AG04449 (cell line): ENCODE data around the gene DOCK4.

Source experiments
- CTCF ChIA-PET: fragments of 350-600 bp; formaldehyde crosslinking; extraction: SDS; loops from one replicate; lab custom pipeline; 2021; ENCODE audit warnings: antibody characterized with exemption; lab: Yijun Ruan, JAX
- POLR2A ChIA-PET: fragments of 400-600, 350-600 bp; formaldehyde crosslinking; extraction: SDS; loops from one replicate; lab custom pipeline; 2020; ENCODE audit warnings: antibody characterized with exemption, inconsistent platforms; lab: Yijun Ruan, JAX
- DNase-seq: peaks from one replicate; pipeline ENCODE4 v3.0.0-alpha.2; 2010; ENCODE audit warnings: low read depth, low spot score
- H3K4me3 ChIP-seq: 2 replicates; pipeline ENCODE4 v1.5.1; 2011; ENCODE audit warnings: low read depth, mild to moderate bottlenecking, control low read depth, low read length
- TF ChIP-seq, protein P1 (sequence below): IDR thresholded peaks from one replicate; pipeline ENCODE4 v1.5.1; 2011; ENCODE audit warnings: mild to moderate bottlenecking, moderate library complexity, low read length, control low read depth, inconsistent platforms; ENCODE audit not compliant: insufficient read depth; ENCODE audit errors: missing control alignments

The DOCK4 gene

DNA sequence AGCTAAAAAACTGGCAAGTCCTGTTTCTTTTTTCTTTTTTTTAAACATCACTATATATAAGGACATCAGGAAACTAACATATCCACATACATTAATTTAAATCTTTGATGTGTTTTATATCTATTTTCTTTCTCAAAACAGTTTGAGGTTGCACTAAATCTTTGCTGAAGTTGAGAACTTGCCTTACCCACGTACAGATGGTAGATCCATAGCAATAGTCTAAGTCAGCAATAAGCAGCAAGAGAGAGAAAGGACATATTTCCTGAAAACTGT, 417.2 kb downstream of the DOCK4 start:
- ChIA-PET POLR2A (no interaction called here), CTCF (interaction anchor here (1.0 to 2.3 kb wide), 4 partner anchors 25 to 66 kb away, joined by 3 to 7 read pairs (median 4); no protein-coding TSS in a partner anchor)
- no peak for DNase-seq
- no peak overlapping the region for H3K4me3 ChIP-seq
- TF ChIP-seq, protein P1, sequence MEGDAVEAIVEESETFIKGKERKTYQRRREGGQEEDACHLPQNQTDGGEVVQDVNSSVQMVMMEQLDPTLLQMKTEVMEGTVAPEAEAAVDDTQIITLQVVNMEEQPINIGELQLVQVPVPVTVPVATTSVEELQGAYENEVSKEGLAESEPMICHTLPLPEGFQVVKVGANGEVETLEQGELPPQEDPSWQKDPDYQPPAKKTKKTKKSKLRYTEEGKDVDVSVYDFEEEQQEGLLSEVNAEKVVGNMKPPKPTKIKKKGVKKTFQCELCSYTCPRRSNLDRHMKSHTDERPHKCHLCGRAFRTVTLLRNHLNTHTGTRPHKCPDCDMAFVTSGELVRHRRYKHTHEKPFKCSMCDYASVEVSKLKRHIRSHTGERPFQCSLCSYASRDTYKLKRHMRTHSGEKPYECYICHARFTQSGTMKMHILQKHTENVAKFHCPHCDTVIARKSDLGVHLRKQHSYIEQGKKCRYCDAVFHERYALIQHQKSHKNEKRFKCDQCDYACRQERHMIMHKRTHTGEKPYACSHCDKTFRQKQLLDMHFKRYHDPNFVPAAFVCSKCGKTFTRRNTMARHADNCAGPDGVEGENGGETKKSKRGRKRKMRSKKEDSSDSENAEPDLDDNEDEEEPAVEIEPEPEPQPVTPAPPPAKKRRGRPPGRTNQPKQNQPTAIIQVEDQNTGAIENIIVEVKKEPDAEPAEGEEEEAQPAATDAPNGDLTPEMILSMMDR: no peak

DNA sequence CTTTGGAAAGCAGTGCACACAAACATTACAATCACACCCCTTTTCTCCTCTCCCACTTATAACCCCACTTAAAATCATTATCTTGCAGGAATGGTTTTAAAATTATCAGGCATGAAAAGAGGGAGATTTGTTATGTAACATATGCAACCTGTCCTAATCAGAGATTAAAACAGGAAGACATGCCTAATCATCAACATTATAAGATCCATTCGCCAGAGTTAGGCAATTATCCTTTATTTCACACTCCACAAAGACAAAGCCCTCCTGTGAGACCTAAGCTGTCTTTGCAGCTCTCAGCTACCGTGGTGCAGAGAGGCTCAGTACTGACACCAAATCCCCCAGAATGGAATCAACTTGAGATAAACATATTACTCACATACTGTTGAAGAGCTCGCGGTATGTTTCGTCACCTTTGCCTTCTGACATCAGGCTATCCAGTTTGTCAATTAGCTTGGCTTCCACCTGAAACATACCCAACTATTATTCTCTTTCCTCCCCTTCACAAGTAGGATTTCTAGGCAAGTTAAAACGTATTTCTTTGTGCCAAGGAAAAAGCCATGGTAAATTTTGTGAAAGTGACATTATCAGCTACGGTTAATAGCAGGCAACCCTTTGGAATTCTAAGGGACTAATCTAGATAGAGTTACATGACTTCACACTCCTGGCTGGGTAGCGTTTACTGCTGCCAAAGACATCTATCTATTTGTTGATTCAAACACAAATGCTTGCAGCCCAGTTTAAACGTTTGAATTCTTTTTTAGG, 417.7 kb downstream of the DOCK4 start:
- ChIA-PET CTCF (interaction anchor here (1.0 to 2.3 kb wide), 5 partner anchors 7 to 67 kb away, joined by 3 to 7 read pairs (median 3); no protein-coding TSS in a partner anchor), POLR2A (no interaction called here)
- TF ChIP-seq, protein P1: no peak
- no peak overlapping the region for H3K4me3 ChIP-seq
- no peak for DNase-seq

DNA sequence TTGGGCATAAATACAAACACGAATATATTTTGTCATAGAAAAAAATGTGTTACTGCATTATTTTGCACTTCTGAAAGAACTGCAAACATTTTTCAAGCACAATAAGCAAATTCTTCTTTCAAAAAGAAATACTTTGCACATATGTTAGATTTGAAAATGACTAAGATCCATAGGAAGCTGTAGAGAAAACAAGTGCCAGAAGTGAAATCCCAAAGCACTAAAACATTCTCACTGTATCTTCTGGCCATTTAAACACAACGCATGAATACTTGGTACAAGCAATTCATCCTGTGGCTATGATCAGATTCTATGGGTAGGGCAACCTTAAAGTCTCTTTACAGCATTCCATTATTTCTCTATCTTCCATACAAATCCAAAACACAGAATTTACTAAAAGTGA, 418.5 kb downstream of the DOCK4 start:
- H3K4me3 ChIP-seq: no peak overlapping the region
- POLR2A ChIA-PET: no interaction called here
- TF ChIP-seq, protein P1: no peak
- CTCF ChIA-PET: interaction anchor here (1.1 to 2.3 kb wide), 3 partner anchors 8 to 65 kb away, joined by 3 to 7 read pairs (median 6); no protein-coding TSS in a partner anchor
- no peak for DNase-seq

DNA sequence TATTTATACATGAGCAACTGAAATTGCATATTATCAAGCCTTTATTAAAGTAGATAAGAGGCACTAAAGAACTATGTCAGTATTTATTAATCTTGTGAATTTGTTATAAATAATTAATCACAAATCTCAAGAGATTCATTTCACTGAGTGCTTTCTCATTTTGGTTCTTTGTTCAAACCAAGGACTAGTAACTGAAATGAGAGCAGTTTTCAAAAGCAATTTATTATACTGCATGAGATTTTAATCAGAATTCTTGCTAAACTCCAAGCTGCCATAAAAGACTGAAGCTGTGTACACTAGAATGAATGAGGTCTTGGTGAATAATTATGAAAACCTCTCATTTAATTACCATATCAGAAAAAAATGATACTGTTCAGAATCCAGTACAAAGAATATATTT, 419.1 kb downstream of the DOCK4 start:
- DNase-seq: no peak
- ChIA-PET CTCF (interaction anchor here (1.1 to 2.3 kb wide), 3 partner anchors 9 to 66 kb away, joined by 3 to 7 read pairs (median 6); no protein-coding TSS in a partner anchor), POLR2A (no interaction called here)
- H3K4me3 ChIP-seq: no peak overlapping the region
- TF ChIP-seq, protein P1: no peak

DNA sequence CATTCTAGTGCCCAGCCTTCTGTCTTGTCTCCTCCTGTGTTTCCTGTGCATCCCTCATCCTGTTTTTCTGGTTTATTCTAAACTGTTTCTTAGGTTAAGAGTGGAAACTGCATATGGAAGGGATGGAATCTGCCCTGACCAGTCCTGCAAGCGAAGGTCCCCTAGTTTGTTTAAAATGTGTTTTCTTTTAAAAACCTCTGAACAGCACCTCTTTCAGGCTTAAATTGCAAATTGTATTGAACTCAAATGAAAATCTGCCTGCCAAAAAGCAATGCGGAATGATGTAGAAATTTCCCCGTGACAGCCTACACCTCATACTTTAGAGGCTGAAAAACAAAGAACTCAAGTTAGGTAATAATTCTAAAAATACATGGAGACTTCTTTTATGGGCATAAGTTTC, 421.1 kb downstream of the DOCK4 start:
- H3K4me3 ChIP-seq: no peak overlapping the region
- CTCF ChIA-PET: interaction anchor here (1.1 kb wide), 1 partner anchor 22 kb away, joined by 3 read pairs; no protein-coding TSS in a partner anchor
- TF ChIP-seq, protein P1: no peak
- POLR2A ChIA-PET: no interaction called here
- no peak for DNase-seq

DNA sequence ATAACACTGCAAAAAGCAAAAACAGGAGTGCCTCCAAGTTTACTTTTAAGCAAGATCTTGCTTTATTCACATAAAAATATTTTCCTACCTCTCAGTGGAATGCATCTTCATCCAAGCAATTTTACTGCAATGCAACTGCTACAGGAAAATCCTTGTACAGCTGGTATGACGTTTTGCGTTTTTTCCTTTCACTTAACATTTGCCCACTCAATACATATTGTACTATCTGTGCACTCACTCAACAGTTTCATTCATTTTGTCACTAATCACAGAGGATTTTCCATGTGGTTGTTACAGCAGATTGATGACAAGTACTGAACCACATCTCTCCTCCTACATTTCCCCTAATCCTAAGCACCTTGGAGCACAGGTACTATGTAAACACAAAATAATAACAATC, 421.9 kb downstream of the DOCK4 start:
- no peak overlapping the region for H3K4me3 ChIP-seq
- TF ChIP-seq, protein P1: no peak
- CTCF ChIA-PET: interaction anchor here (1.1 kb wide), 1 partner anchor 21 kb away, joined by 3 read pairs; no protein-coding TSS in a partner anchor

More for the DNA sequence above, 421.9 kb downstream of the DOCK4 start:
- POLR2A ChIA-PET: no interaction called here
- no peak for DNase-seq
